ENCODE measurements around the gene RALGPS2.

DNA sequence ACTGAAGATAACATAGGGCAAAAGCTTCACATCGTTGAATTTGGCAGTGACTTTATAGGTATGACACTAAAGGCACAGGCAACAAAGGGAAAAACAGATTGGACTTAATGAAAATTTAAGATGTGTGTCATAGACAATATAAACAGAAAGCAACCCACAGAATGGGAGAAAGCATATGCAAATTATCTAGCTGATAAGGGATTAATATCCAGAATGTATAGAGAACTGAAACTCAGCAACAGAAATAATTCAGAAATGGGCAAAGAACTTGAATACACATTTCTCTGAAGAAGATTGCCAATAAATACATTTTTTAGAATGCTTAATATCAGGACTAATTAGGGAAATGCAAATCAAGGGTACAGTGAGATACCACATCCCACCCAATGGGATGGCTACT lies 201.0 kb downstream of the RALGPS2 start:
- no peak for TF ChIP-seq EZH2phosphoT487 (IDR thresholded peaks at IDR 0.05; ENCODE audit: borderline replicate concordance, low read depth, low read length)
- TF ChIP-seq, protein P1, sequence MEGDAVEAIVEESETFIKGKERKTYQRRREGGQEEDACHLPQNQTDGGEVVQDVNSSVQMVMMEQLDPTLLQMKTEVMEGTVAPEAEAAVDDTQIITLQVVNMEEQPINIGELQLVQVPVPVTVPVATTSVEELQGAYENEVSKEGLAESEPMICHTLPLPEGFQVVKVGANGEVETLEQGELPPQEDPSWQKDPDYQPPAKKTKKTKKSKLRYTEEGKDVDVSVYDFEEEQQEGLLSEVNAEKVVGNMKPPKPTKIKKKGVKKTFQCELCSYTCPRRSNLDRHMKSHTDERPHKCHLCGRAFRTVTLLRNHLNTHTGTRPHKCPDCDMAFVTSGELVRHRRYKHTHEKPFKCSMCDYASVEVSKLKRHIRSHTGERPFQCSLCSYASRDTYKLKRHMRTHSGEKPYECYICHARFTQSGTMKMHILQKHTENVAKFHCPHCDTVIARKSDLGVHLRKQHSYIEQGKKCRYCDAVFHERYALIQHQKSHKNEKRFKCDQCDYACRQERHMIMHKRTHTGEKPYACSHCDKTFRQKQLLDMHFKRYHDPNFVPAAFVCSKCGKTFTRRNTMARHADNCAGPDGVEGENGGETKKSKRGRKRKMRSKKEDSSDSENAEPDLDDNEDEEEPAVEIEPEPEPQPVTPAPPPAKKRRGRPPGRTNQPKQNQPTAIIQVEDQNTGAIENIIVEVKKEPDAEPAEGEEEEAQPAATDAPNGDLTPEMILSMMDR (conservative IDR thresholded peaks at IDR 0.05; ENCODE audit: low read length) = no peak
